Omental fat pad (tissue), 4 donors: ENCODE results near the gene ZNF529. TPM values are rescaled to one million over a fixed set of nuclear protein-coding genes. Genes with fewer than 3 reads are reported as not detected.
"Not testable (repeated sequence)": the region's sequence is repeated elsewhere in the genome, so short reads cannot be mapped to it uniquely, and the experiment has no call there.

Experiments
- ATAC-seq: fragments of 150-250 bp; one replicate; pipeline ENCODE4 v1.9.1; 2016; ENCODE audit warnings: mild to moderate bottlenecking, moderate library complexity; ENCODE audit not compliant: low FRiP score
- DNase-seq: peaks from one replicate; pipeline ENCODE4 v3.0.0-alpha.2; 2019; ENCODE audit warnings: low spot score
- total RNA-seq, 4 donors: library from RNA; depleted of rRNA; stranded (reverse); fragments of >200 nt; gene quantifications; one replicate each; pipeline ENCODE4 v1.1.0, GENCODE V29; 2016
- TF ChIP-seq, protein P1 (sequence below), 3 donors: fragments of 450-650 bp; IDR thresholded peaks; one replicate each; pipeline ENCODE4 v1.5.1; 2016 to 2017; ENCODE audit warnings: antibody characterized with exemption in 3 of 3, mild to moderate bottlenecking in 3 of 3, moderate library complexity in 2 of 3

ZNF529 gene
- 10 to 100 TPM in 2 of 4 donors, 1 to 10 TPM in 2; 9.8 to 17.1 (median 11.9) TPM for total RNA-seq

DNA sequence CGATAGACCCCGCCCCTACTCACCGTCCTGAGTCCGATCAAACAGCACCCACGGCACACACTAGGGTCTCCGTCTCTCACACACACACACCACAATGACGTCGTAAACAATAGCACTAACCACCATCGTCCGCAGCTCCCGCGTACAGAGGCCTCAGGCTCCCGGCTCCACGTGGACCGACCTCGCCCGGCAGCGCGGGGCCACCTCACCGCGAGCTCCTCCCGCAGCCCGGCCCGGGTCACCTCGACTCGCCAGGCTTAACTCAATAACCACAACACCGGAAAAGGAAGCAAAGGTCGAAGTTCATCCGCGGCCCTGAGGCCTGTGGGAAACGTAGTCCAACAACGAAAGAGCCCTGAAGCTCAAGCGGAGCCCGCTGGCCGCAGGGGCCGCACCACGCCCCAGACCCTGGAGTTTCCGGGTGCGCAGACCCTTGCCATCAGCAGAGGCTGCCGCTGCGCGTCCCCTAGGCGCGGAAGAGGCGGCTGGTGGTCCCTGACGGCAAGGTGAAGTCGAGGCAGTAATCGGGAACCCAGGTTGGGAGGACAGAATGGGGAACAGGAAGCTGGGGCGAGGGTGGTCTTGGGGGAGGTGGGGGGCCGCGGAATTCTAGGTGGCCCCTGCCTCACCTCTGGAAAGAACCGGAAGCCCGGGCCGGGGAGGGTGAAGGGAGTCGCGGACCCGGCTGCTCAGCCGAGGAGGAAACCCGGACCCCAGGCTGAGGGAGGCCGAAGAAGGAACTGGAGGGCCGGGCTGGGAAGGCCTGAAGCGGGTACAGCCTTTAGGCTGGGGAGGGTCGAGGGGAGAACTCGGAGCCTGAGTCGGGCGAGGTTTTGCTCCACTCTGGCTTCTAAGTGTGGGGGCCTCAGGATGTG lies at the start of gene ZNF529:
ZNF529 (minus strand) TSS at position 273 of the 875 bp plus-strand sequence. CDS start 946 bp downstream, outside the sequence.
- TF ChIP-seq, protein P1, sequence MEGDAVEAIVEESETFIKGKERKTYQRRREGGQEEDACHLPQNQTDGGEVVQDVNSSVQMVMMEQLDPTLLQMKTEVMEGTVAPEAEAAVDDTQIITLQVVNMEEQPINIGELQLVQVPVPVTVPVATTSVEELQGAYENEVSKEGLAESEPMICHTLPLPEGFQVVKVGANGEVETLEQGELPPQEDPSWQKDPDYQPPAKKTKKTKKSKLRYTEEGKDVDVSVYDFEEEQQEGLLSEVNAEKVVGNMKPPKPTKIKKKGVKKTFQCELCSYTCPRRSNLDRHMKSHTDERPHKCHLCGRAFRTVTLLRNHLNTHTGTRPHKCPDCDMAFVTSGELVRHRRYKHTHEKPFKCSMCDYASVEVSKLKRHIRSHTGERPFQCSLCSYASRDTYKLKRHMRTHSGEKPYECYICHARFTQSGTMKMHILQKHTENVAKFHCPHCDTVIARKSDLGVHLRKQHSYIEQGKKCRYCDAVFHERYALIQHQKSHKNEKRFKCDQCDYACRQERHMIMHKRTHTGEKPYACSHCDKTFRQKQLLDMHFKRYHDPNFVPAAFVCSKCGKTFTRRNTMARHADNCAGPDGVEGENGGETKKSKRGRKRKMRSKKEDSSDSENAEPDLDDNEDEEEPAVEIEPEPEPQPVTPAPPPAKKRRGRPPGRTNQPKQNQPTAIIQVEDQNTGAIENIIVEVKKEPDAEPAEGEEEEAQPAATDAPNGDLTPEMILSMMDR (IDR thresholded peaks at IDR 0.05) = no peak
- DNase-seq (peak; percentile 80), ATAC-seq (peak; percentile 97)

DNA sequence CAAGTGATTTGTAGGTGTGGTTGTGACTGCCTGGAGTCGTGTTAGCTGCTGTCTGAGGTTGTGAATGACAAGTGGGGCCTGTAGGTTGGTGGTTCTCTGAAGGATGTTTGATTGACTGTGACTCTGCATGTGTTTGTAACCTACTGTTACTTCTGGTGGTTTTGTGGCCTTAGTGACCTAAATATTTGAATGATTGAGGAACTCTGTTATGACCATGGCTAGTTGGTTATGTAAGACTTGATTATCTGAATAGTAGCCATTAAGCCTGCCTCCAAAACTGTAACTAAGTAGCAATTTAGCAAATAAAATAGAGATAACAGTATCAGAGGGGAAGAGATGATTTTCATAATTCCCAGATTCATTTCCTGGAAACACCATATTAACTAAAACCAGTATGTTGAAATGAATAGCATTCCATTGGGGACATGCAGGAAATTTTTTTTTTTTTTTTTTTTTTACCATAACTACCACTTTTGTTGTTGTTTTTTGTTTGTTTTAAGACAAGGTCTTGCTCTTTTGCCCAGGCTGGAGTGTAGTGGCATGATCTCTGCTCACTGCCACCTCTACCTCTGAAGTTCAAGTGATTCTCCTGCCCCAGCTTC lies 32.9 kb upstream of the ZNF529 start:
- no peak for DNase-seq
- ATAC-seq = no peak

DNA sequence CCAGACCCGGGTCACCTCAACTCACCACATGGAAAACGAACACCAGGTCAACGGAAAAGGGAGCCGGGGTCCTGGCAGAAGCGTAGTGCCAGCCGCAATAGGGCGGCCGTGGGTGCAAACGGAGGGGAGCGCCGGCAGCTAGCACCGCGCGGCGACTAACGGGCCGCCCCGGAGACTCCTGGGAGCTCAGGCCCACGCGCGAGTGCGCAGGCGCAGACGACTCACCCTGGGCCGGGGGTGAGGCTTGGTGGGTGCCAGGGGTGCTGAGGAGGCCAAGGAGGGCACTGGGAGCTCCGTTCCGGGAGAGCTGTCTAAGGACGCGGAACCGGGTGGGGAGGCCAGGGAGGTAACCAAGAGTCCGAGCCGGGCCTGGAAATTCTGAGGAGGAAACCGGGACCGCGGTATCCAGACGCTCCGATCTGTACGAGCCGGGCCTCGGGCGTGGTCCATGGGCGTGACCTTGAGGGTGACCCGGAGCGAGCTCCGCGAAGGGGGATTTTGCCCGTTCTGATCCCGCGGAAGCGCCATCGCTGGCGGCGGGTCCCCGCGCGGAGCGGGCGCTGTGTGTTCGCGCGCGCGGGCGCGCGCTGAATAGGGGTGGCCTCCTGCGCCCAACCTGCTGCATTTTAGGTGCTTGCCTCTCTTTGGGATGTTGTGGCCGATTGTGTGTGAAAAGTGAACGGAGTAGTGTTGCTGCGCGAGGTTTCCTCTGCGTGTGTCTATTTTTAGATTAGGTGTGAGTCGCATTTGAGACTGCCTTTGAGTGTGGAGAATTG lies 32.2 kb upstream of the ZNF529 start, which contains the start of gene ZNF382:
ZNF382 (plus strand) TSS at position 213 of the 776 bp plus-strand sequence. CDS start 4,602 bp downstream, outside the sequence.
- TF ChIP-seq, protein P1 (IDR thresholded peaks at IDR 0.05) = no peak
- ATAC-seq (peak; percentile 95), DNase-seq (peak; percentile 51)

More for the DNA sequence above, 32.9 kb upstream of the ZNF529 start:
- TF ChIP-seq, protein P1 (IDR thresholded peaks at IDR 0.05) = no peak

DNA sequence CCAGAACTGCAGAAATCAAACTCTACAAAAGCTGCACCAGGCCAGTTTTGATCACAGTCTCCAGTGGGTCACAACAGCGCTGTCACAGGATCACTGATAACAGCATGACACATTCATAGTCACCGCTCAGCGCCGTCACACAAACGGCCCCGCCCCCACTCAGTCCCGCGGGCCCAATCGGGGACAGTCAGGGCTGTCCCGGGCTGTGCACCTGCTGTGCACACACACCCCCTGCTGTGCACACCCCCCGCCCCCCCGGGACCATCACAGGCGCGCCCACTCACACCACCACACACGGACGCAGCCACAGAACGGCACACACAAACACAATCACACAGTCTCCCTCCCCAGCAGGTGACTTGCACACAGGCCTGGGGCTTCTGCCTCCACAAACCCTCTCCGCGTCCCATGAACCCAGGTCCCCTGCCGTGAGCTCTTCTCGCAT lies 31.6 kb upstream of the ZNF529 start:
- ATAC-seq = peak; percentile 52
- peak; percentile 26 for DNase-seq
- TF ChIP-seq, protein P1 (IDR thresholded peaks at IDR 0.05) = no peak

DNA sequence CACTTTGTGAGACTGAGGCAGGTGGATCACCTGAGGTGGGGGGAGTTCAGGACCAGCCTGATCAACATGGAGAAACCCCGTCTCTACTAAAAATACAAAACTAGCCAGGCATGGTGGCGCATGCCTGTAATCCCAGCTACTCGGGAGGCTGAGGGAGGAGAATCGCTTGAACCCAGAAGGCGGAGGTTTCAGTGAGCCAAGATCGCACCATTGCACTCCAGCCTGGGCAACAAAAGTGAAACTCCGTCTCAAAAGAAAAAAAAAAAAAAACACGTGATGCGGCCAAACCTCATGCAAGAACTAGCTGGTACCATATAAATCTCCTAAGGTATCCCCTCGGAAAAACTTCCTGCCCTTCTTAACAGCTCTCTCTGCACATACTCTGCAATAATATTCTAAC lies 29.6 kb upstream of the ZNF529 start:
- not testable (repeated sequence) for DNase-seq, ATAC-seq

DNA sequence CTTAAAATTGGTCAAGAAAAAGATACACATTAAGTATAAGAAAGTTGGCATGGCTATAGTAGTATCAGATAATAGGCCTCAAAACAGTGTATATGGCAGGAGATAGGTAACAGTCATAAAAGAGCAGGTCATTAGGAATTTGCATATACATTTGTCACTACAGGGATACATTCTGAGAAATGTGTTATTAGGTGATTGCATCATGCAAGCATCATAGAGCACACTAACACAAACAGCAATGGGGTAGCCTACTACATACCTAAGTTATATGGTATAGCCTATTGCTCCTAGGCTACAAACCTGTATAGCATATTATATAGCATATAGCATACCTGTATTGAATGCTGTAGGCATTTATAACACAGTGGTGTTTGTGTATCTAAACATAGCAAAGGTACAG lies 6.2 kb upstream of the ZNF529 start:
- TF ChIP-seq, protein P1 (IDR thresholded peaks at IDR 0.05) = no peak
- ATAC-seq (no peak), DNase-seq (no peak)
